GM12878 (cell line): ENCODE measurements around the gene KATNIP. TPM values are rescaled to one million over a fixed set of nuclear protein-coding genes. Genes with fewer than 3 reads are reported as not detected.

Experiments used
- ATAC-seq: fragments of 200-7000 bp; cut with Tn5 transposase; 3 replicates; pipeline ENCODE4 v1.9.1; 2020; ENCODE audit warnings: mild to moderate bottlenecking, moderate library complexity
- BruUV-seq: library from RNA; stranded (reverse); fragments of 400-500 nt; replicated peaks from 2 replicates; lab custom pipeline; 2021; lab: Mats Ljungman, UMichigan
- CTCF ChIA-PET: fragments of 300-600 bp; sonication (Branson Sonifier 250); formaldehyde crosslinking; extraction: SDS; loops from one replicate; lab custom pipeline; 2021; ENCODE audit warnings: inconsistent platforms; lab: Yijun Ruan, JAX
- POLR2A ChIA-PET: fragments of 350-600 bp; formaldehyde crosslinking; extraction: SDS; loops from one replicate; lab custom pipeline; 2021; ENCODE audit warnings: inconsistent platforms; lab: Charles Lee
- RAD21 ChIA-PET: fragments of 300-600 bp; sonication (Branson Sonifier 250); formaldehyde crosslinking; loops from one replicate; lab custom pipeline; 2023; ENCODE audit warnings: antibody characterized with exemption; ENCODE audit not compliant: unreplicated experiment; lab: Charles Lee
- SMC1A ChIA-PET: fragments of 300-600 bp; sonication (Branson Sonifier 250); formaldehyde crosslinking; loops from one replicate; lab custom pipeline; 2023; ENCODE audit not compliant: unreplicated experiment, uncharacterized antibody; lab: Charles Lee
- DNase-seq: peaks from one replicate; pipeline ENCODE4 v3.0.0-alpha.2; 2011; ENCODE audit warnings: low read depth, low spot score
- FAIRE-seq: peaks from 3 replicates; lab custom pipeline; 2011; peaks lifted over from hg19 to GRCh38; lab: Jason Lieb, UNC
- H2AFZ ChIP-seq: 2 replicates; pipeline ENCODE4 v1.6.0; 2011; ENCODE audit warnings: low read depth, low read length, control low read depth; ENCODE audit not compliant: control insufficient read depth
- H3K27ac ChIP-seq: 2 replicates; pipeline ENCODE4 v1.5.1; 2011; ENCODE audit warnings: control low read depth; ENCODE audit not compliant: control insufficient read depth, insufficient read depth
- H3K27me3 ChIP-seq, 2 experiments: replicated peaks in 1 of 2; 2 replicates each; pipeline versions ENCODE4 v1.6.0 to v1.6.1; 2011; ENCODE audit warnings: low read length in 1 of 2; ENCODE audit not compliant: control insufficient read depth in 2 of 2, insufficient read depth in 2 of 2
- H3K36me3 ChIP-seq, 2 experiments: 2 replicates each; pipeline ENCODE4 v1.5.1; 2011; ENCODE audit warnings: low read length in 1 of 2; ENCODE audit not compliant: control insufficient read depth in 2 of 2, insufficient read depth in 2 of 2
- H3K4me1 ChIP-seq: 2 replicates; pipeline ENCODE4 v1.6.1; 2011; ENCODE audit warnings: mild to moderate bottlenecking, low read length, moderate library complexity, mixed read lengths; ENCODE audit not compliant: control insufficient read depth, insufficient read depth
- H3K4me2 ChIP-seq: 2 replicates; pipeline ENCODE4 v1.6.0; 2011; ENCODE audit warnings: control low read depth; ENCODE audit not compliant: control insufficient read depth, insufficient read depth
- H3K4me3 ChIP-seq: fragments of 200-600 bp; sonication (generic); 2 replicates; pipeline ENCODE4 v1.5.1; 2016
- H3K79me2 ChIP-seq: 2 replicates; pipeline ENCODE4 v1.6.0; 2011; ENCODE audit warnings: low read length; ENCODE audit not compliant: control insufficient read depth, insufficient read depth
- H3K9ac ChIP-seq: 2 replicates; pipeline ENCODE4 v1.8.0; 2011; ENCODE audit warnings: low read length, control low read depth, mixed read lengths; ENCODE audit not compliant: control insufficient read depth, insufficient read depth
- H3K9me3 ChIP-seq: replicated peaks from 3 replicates; pipeline ENCODE4 v1.5.1; 2011; ENCODE audit warnings: mild to moderate bottlenecking, low read length; ENCODE audit not compliant: control insufficient read depth, insufficient read depth
- H4K20me1 ChIP-seq: 2 replicates; pipeline ENCODE4 v1.6.0; 2011; ENCODE audit not compliant: control insufficient read depth, insufficient read depth
- BHLHE40 ChIP-seq, 2 experiments: fragments of 450-650 bp in 1 of 2; IDR thresholded peaks; 2 replicates each; pipeline ENCODE4 v1.6.1; 2011 to 2017; ENCODE audit warnings: low read depth in 2 of 2, borderline replicate concordance in 1 of 2, improper control_type of control experiment in 1 of 2, low read length in 1 of 2, mild to moderate bottlenecking in 1 of 2
- CBX3 ChIP-seq: fragments of 200-600 bp; sonication (generic); IDR thresholded peaks from 2 replicates; pipeline ENCODE4 v1.6.1; 2016; ENCODE audit warnings: low read depth, borderline replicate concordance
- CHD1 ChIP-seq: IDR thresholded peaks from 2 replicates; pipeline ENCODE4 v1.6.1; 2012; ENCODE audit warnings: low read depth, low read length, improper control_type of control experiment
- ETV6 ChIP-seq, 2 experiments: fragments of 450-650 bp in 1 of 2; IDR thresholded peaks in 1 of 2; conservative IDR thresholded peaks in 1 of 2; 2 replicates each; pipeline ENCODE4 v1.6.1; 2014; ENCODE audit warnings: antibody characterized with exemption in 1 of 2, borderline replicate concordance in 1 of 2, low read depth in 1 of 2, mild to moderate bottlenecking in 1 of 2, moderate library complexity in 1 of 2
- KDM1A ChIP-seq: fragments of 200-600 bp; sonication (generic); IDR thresholded peaks from 2 replicates; pipeline ENCODE4 v1.6.1; 2016; ENCODE audit warnings: borderline replicate concordance
- MTA2 ChIP-seq: fragments of 450-650 bp; IDR thresholded peaks from 2 replicates; pipeline ENCODE4 v1.6.1; 2016; ENCODE audit warnings: low read depth, mild to moderate bottlenecking, moderate library complexity
- PAX5 ChIP-seq: IDR thresholded peaks from 2 replicates; pipeline ENCODE4 v1.6.1; 2011; ENCODE audit warnings: low read depth, low read length, borderline replicate concordance
- POLR2AphosphoS2 ChIP-seq: IDR thresholded peaks from 2 replicates; pipeline ENCODE4 v1.6.1; 2011; ENCODE audit warnings: low read depth, mild to moderate bottlenecking, low read length, improper control_type of control experiment, moderate library complexity
- POLR2AphosphoS5 ChIP-seq: IDR thresholded peaks from 2 replicates; pipeline ENCODE4 v1.6.1; 2011; ENCODE audit warnings: mild to moderate bottlenecking, low read length, inconsistent platforms
- POU2F2 ChIP-seq: IDR thresholded peaks from 3 replicates; pipeline ENCODE4 v1.6.1; 2011; ENCODE audit warnings: low read depth, mild to moderate bottlenecking, low read length, borderline replicate concordance
- RCOR1 ChIP-seq: conservative IDR thresholded peaks from 2 replicates; pipeline ENCODE4 v1.6.1; 2012; ENCODE audit warnings: low read depth, low read length, improper control_type of control experiment
- SIN3A ChIP-seq: IDR thresholded peaks from 2 replicates; pipeline ENCODE4 v1.6.1; 2012; ENCODE audit warnings: low read depth, low read length, improper control_type of control experiment
- TCF12 ChIP-seq: IDR thresholded peaks from 2 replicates; pipeline ENCODE4 v1.6.1; 2011; ENCODE audit warnings: low read depth, mild to moderate bottlenecking, low read length
- TCF3 ChIP-seq: IDR thresholded peaks from 2 replicates; pipeline ENCODE4 v1.6.1; 2012; ENCODE audit warnings: low read depth, mild to moderate bottlenecking, low read length, borderline replicate concordance; ENCODE audit not compliant: insufficient read depth
- ZBED1 ChIP-seq: IDR thresholded peaks from 2 replicates; pipeline ENCODE4 v1.6.1; 2016; ENCODE audit warnings: borderline replicate concordance
- ZZZ3 ChIP-seq: IDR thresholded peaks from 2 replicates; pipeline ENCODE4 v1.6.1; 2011; ENCODE audit warnings: low read depth; ENCODE audit not compliant: control insufficient read depth, insufficient read length
- WGBS: methylation state at CpG from one replicate; pipeline ENCODE4 v1.1.6; 2016; ENCODE audit warnings: low lambda C conversion rate; ENCODE audit not compliant: insufficient replicate concordance, insufficient coverage; ENCODE audit errors: missing lambda C conversion rate; 5-methylcytosine and 5-hydroxymethylcytosine counted together
- in situ Hi-C: fragments of 300-500 bp; cut with MboI; formaldehyde crosslinking; loops from 9 replicates; pipeline ENCODE4 v1.14.3; 2018; ENCODE audit warnings: mixed read lengths
- intact Hi-C: fragments of 100-400 bp; cut with micrococcal nuclease; formaldehyde crosslinking; loops from one replicate; pipeline ENCODE4 v1.14.2; 2022; ENCODE audit not compliant: unreplicated experiment
- polyA plus RNA-seq, 11 experiments: library from polyadenylated mRNA; depleted of rRNA in 4 of 11; unstranded in 6 of 11; stranded (reverse) in 5 of 11; fragments of >200 nt; fragmentation: Nextera tagmentation in 4 of 11; fragmentation: Illumina TruSeq in 1 of 11; extraction: Ambion mirVana in 4 of 11; extraction: Trizol in 1 of 11; gene quantifications; 1 replicate in 1 of 11; 2 replicates in 10 of 11; pipeline versions ENCODE4 v1.2.1 to v1.2.3, GENCODE V29; 2011 to 2016; ENCODE audit warnings: inconsistent platforms in 2 of 11, missing spikeins in 2 of 11, low read depth in 1 of 11
- total RNA-seq, 4 experiments: library from RNA; depleted of rRNA in 3 of 4; stranded (reverse); fragments of >200 nt in 3 of 4; fragmentation: Illumina TruSeq in 1 of 4; extraction: Trizol in 1 of 4; gene quantifications; 2 replicates each; pipeline versions ENCODE4 v1.2.1 to v1.2.3, GENCODE V29; 2013 to 2021
- TF ChIP-seq, protein P1 (sequence below): fragments of 450-650 bp; IDR thresholded peaks from 2 replicates; pipeline ENCODE4 v1.6.1; 2018; ENCODE audit warnings: mild to moderate bottlenecking, low read depth, moderate library complexity; ENCODE audit not compliant: partially characterized antibody
- TF ChIP-seq, protein P2 (sequence below): fragments of 450-650 bp; IDR thresholded peaks from 2 replicates; pipeline ENCODE4 v1.6.1; 2016; ENCODE audit warnings: mild to moderate bottlenecking
- TF ChIP-seq, protein P3 (sequence below): IDR thresholded peaks from 2 replicates; pipeline ENCODE4 v1.6.1; 2011; ENCODE audit warnings: mild to moderate bottlenecking, low read depth, low read length, moderate library complexity; ENCODE audit not compliant: insufficient replicate concordance

KATNIP gene
- total and polyA plus RNA-seq, 10 of the 15 experiments (the other 5 are each of a cell fraction or from before 2014, with no cell fraction given): 1.6 to 13.8 (median 9.1) TPM

DNA sequence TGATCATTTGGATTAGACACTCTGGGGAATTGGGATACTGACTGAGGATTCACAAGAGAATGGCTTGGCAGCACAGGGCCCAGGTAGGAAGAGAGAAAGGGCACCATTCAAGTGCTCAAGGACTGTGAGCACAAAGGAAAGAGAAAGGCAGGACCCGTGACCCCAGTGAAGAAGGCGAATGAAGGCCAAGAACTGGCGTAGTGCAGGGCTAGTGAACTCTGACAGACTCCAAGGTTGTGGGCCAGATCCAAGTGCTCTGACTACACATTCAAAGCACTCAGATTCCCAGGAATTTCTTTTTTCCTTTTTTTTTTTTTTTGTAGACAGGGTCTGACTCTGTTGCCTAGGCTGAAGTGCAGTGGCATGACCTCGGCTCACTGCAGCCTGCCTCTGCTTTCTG, 5.3 kb upstream of the KATNIP start (continued):
- TF ChIP-seq, protein P1, sequence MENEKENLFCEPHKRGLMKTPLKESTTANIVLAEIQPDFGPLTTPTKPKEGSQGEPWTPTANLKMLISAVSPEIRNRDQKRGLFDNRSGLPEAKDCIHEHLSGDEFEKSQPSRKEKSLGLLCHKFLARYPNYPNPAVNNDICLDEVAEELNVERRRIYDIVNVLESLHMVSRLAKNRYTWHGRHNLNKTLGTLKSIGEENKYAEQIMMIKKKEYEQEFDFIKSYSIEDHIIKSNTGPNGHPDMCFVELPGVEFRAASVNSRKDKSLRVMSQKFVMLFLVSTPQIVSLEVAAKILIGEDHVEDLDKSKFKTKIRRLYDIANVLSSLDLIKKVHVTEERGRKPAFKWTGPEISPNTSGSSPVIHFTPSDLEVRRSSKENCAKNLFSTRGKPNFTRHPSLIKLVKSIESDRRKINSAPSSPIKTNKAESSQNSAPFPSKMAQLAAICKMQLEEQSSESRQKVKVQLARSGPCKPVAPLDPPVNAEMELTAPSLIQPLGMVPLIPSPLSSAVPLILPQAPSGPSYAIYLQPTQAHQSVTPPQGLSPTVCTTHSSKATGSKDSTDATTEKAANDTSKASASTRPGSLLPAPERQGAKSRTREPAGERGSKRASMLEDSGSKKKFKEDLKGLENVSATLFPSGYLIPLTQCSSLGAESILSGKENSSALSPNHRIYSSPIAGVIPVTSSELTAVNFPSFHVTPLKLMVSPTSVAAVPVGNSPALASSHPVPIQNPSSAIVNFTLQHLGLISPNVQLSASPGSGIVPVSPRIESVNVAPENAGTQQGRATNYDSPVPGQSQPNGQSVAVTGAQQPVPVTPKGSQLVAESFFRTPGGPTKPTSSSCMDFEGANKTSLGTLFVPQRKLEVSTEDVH: no peak
- no peak for TF ChIP-seq POLR2AphosphoS5
- TF ChIP-seq RCOR1: no peak
- TF ChIP-seq ZZZ3: no peak
- TF ChIP-seq, protein P2, sequence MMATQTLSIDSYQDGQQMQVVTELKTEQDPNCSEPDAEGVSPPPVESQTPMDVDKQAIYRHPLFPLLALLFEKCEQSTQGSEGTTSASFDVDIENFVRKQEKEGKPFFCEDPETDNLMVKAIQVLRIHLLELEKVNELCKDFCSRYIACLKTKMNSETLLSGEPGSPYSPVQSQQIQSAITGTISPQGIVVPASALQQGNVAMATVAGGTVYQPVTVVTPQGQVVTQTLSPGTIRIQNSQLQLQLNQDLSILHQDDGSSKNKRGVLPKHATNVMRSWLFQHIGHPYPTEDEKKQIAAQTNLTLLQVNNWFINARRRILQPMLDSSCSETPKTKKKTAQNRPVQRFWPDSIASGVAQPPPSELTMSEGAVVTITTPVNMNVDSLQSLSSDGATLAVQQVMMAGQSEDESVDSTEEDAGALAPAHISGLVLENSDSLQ: no peak
- TF ChIP-seq PAX5: no peak

DNA sequence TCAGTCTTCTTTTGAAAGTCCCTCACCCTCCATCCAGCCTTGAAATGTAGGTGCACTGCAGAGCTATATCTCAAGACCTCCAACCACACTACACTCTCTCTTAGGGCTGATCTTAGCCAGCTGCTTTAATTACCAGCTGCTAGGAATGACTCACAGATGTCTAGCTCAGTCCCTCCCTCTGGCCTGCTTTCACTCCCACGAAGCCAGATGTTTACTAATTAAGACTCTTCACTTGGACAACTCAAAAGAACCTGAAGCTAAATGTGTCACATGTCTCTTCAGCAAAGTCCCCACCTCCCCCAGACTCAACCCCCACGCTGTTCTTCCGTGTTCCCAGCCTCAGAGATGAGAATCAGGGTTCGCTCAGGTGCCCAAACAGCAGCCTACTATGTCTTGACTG, 2.8 kb upstream of the KATNIP start:
- Histone ChIP-seq H2AFZ (no peak overlapping the region), H3K4me3 (0 out of 2 replicates have a peak overlapping the region, but pooled peaks have one; percentile 31), H3K36me3 (peaks cover 4 to 7% of the 10 kb centered on the region in 2 experiments), H3K4me1 (peaks cover 23% of the 10 kb centered on the region), H3K4me2 (peak overlapping the region; percentile 86), H3K79me2 (peaks cover 30% of the 10 kb centered on the region), H3K9ac (0 out of 2 replicates have a peak overlapping the region, but pooled peaks have one; percentile 17), H3K27me3 (no peaks in the 10 kb centered on the region), H4K20me1 (no peaks in the 10 kb centered on the region), H3K27ac (no peak overlapping the region), H3K9me3 (no peaks in the 10 kb centered on the region)
- intact Hi-C loops (no loop called here), in situ Hi-C loops (no loop called here)
- SMC1A ChIA-PET: no interaction called here
- CTCF ChIA-PET: interaction anchor here (0.8 to 1.2 kb wide), 3 partner anchors 22 to 367 kb away, joined by 3 to 4 read pairs (median 3); no protein-coding TSS in a partner anchor
- FAIRE-seq (no peak), ATAC-seq (peak; percentile 38), DNase-seq (no peak)
- 31% methylated on average over 4 of the region's 4 CpGs for WGBS
- RAD21 ChIA-PET: interaction anchor here (1.1 kb wide), 1 partner anchor 179 kb away, joined by 3 read pairs; no protein-coding TSS in a partner anchor
- POLR2A ChIA-PET: interaction anchor here (1.0 kb wide), 1 partner anchor 15 kb away, joined by 3 read pairs; no protein-coding TSS in a partner anchor
- no TSS peak for BruUV-seq
- TF ChIP-seq KDM1A (no peak), POU2F2 (no peak), TCF3 (0 out of 2 replicates have a peak, but pooled peaks have one; percentile 58), ETV6 (conservative IDR thresholded peaks at IDR 0.05 in 1 of 2, IDR thresholded peaks at IDR 0.05 in 1 of 2; ENCODE audit: borderline replicate concordance in 1 of 2, low read depth in 1 of 2) (no peak), ZBED1 (no peak), CBX3 (no peak), CHD1 (no peak), MTA2 (peak; percentile 65), TCF12 (peak; percentile 92), SIN3A (peak; percentile 28; the same call in 1 of the 2 replicates), POLR2AphosphoS2 (no peak), BHLHE40 (IDR thresholded peaks at IDR 0.05; ENCODE audit: borderline replicate concordance in 1 of 2, low read depth in 2 of 2, low read length in 1 of 2) (no peak; a peak in 1 of 4 replicates)
- TF ChIP-seq, protein P3, sequence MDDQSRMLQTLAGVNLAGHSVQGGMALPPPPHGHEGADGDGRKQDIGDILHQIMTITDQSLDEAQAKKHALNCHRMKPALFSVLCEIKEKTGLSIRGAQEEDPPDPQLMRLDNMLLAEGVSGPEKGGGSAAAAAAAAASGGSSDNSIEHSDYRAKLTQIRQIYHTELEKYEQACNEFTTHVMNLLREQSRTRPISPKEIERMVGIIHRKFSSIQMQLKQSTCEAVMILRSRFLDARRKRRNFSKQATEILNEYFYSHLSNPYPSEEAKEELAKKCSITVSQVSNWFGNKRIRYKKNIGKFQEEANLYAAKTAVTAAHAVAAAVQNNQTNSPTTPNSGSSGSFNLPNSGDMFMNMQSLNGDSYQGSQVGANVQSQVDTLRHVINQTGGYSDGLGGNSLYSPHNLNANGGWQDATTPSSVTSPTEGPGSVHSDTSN: peak; percentile 27
